GM19043 (cell line): Measurements from ENCODE around the gene XBP1.
"Not testable (repeated sequence)": the region's sequence is repeated elsewhere in the genome, so short reads cannot be mapped to it uniquely, and the experiment has no call there.

Experiments used
- ATAC-seq: cut with Tn5 transposase; IDR thresholded peaks from one replicate; pipeline ENCODE4 v1.9.1; 2021; ENCODE audit warnings: low read depth; ENCODE audit not compliant: unreplicated experiment

Gene XBP1

DNA sequence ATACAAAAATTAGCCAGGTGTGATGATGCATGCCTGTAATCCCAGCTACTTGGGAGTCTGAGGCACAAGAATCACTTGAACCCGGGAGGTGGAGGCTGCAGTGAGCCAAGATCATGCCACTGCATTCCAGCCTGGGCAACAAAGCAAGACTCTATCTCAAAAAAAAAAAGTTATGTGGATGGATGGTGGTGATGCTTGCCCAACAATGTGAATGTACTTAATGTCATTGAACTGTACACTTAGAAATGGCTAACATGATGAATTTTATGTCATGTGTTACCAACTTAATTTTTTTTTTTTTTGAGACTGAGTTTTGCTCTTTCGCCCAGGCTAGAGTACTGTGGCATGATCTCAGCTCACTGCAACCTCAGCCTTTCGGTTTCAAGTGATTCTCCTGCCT is 45.9 kb downstream of the XBP1 start:
- ATAC-seq: not testable (repeated sequence)

DNA sequence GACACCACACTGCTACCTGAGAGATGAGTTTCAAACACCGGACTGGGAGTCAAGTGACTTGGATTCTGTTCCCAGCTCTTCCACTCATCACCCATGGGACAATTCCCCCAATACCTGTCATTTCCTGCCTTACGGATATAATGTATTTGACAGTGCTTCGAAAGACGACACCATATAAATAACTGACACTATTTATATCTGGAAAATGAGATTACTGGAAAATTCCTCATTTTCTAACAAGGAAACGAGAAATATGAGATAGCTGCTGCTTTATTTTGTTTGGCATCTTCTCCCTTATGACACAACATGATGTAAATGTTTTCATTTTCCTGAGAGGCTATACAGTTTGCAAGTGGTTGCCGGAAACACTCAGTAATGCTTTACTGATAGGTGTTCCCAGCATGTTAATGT is 49.9 kb downstream of the XBP1 start:
- no peak for ATAC-seq
